HepG2 (cell line): ENCODE results near the gene MAN1A1. TPM values are rescaled to one million over a fixed set of nuclear protein-coding genes. Genes with fewer than 3 reads are reported as not detected.

ENCODE experiments used
- HDAC2 ChIP-seq: sonication (generic); formaldehyde crosslinking; IDR thresholded peaks from 2 replicates; pipeline ENCODE4 v1.4.0; 2020; ENCODE audit warnings: missing genetic modification reagents
- IKZF4 ChIP-seq: sonication (generic); formaldehyde crosslinking; IDR thresholded peaks from 2 replicates; pipeline ENCODE4 v1.5.1; 2020; ENCODE audit warnings: borderline replicate concordance, mild to moderate bottlenecking, low read depth, missing genetic modification reagents; ENCODE audit errors: not compliant biosample characterization
- IRX3 ChIP-seq: sonication (generic); formaldehyde crosslinking; IDR thresholded peaks from 2 replicates; pipeline ENCODE4 v1.8.1; 2023; ENCODE audit warnings: mild to moderate bottlenecking, low read depth, missing genetic modification reagents, borderline replicate concordance
- KDM5B ChIP-seq: sonication (generic); formaldehyde crosslinking; IDR thresholded peaks from 2 replicates; pipeline ENCODE4 v1.4.0; 2020; ENCODE audit warnings: missing genetic modification reagents, mild to moderate bottlenecking, borderline replicate concordance
- MEF2D ChIP-seq: sonication (generic); formaldehyde crosslinking; IDR thresholded peaks from 2 replicates; pipeline ENCODE4 v1.5.1; 2020; ENCODE audit warnings: mild to moderate bottlenecking, missing genetic modification reagents
- PHF8 ChIP-seq: sonication (generic); formaldehyde crosslinking; IDR thresholded peaks from 2 replicates; pipeline ENCODE4 v1.5.0; 2020; ENCODE audit warnings: missing genetic modification reagents
- RNF2 ChIP-seq: fragments of 450-650 bp; conservative IDR thresholded peaks from 2 replicates; pipeline ENCODE4 v1.6.1; 2016; ENCODE audit warnings: low read depth
- TEAD3 ChIP-seq: optimal IDR thresholded peaks from 2 replicates; pipeline ENCODE3; 2016; ENCODE audit warnings: borderline replicate concordance
- ZBTB26 ChIP-seq: IDR thresholded peaks from 2 replicates; pipeline ENCODE4 v1.6.1; 2016; ENCODE audit warnings: missing compliant biosample characterization, missing genetic modification reagents, borderline replicate concordance
- ZBTB49 ChIP-seq: sonication (generic); formaldehyde crosslinking; IDR thresholded peaks from 2 replicates; pipeline ENCODE4 v1.4.0; 2020; ENCODE audit warnings: missing genetic modification reagents, borderline replicate concordance
- ZNF280D ChIP-seq: sonication (generic); formaldehyde crosslinking; IDR thresholded peaks from 2 replicates; pipeline ENCODE4 v1.5.1; 2020; ENCODE audit warnings: mild to moderate bottlenecking, missing genetic modification reagents
- ZNF407 ChIP-seq: sonication (generic); formaldehyde crosslinking; IDR thresholded peaks from one replicate; pipeline ENCODE4 v1.5.1; 2020; ENCODE audit warnings: mild to moderate bottlenecking, missing genetic modification reagents; ENCODE audit errors: not compliant biosample characterization
- polyA plus RNA-seq, 8 experiments: library from polyadenylated mRNA; depleted of rRNA in 3 of 8; stranded (reverse) in 7 of 8; unstranded in 1 of 8; fragments of >200 nt; fragmentation: Illumina TruSeq in 4 of 8; extraction: Trizol in 4 of 8; gene quantifications; 2 replicates each; pipeline versions ENCODE4 v1.2.1 to v1.2.3, GENCODE V29; 2011 to 2016; ENCODE audit warnings: low read depth in 4 of 8, missing spikeins in 1 of 8, mixed read lengths in 1 of 8; ENCODE audit not compliant: insufficient read depth in 1 of 8
- total RNA-seq, 5 experiments: library from RNA; depleted of rRNA; stranded (reverse); fragments of >200 nt; fragmentation: Illumina TruSeq; extraction: Trizol; gene quantifications; 2 replicates each; pipeline ENCODE4 v1.2.3, GENCODE V29; 2016; ENCODE audit warnings: low read depth in 1 of 5

MAN1A1 gene
- total and polyA plus RNA-seq, 2 of the 13 experiments (the other 11 are each of a cell fraction or from before 2014, with no cell fraction given): 156 to 236 TPM

- TF ChIP-seq ZNF407 (CRISPR knock-in tag) (no peak), RNF2 (no peak), ZNF280D (CRISPR knock-in tag) (peak; percentile 50; the same call in 1 of the 2 replicates), TEAD3 (CRISPR knock-in tag) (peak; percentile 4), MEF2D (CRISPR knock-in tag) (peak; percentile 52; the same call in 1 of the 2 replicates), IKZF4 (CRISPR knock-in tag) (no peak), ZBTB49 (CRISPR knock-in tag) (no peak), HDAC2 (peak; percentile 41; the same call in 1 of the 2 replicates), KDM5B (CRISPR knock-in tag) (peak; percentile 3; the same call in 1 of the 2 replicates), PHF8 (CRISPR knock-in tag) (no peak), IRX3 (no peak), ZBTB26 (CRISPR knock-in tag) (peak; percentile 95)
These were observed 202.2 kb downstream of the MAN1A1 start (continued) for GRCh38 chr6:119147101-119148053.
